ENCODE results near the gene RAB36.

DNA sequence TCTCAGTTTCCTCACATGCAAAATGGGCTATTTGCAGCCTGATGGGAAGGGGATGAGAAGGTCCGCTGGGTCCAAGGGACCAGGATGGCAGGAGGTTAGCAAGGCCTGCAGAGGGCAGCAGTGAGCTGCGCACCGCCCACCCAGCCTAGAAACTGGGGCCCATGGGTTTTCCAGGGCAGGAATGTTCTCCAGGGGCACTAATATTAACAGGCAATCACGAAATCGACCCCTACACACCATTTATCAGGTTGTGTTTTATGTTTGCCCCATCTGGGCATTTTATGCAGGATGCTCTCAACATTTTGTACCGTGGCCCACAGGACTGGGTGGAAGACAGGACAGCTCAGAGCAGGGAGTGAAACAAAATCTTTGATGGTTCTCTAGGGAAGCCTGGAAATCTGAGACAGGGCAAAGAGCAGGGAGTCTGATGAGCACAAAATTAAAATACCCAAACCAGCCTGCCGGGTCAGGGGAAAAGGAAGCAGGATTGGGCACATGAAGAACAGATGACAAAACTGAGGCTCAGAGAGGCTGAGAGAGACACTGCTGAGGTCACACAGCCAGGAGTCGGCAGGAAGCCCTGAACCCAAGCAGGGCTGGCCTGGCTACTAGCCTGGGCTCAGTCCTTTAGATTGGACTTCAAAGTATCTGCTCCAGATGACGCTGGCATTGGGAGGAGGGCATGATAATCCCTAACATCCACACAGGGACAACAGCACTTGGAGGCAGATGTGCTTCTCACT is 33.4 kb downstream of the RAB36 start:
- TF ChIP-seq, protein P1, sequence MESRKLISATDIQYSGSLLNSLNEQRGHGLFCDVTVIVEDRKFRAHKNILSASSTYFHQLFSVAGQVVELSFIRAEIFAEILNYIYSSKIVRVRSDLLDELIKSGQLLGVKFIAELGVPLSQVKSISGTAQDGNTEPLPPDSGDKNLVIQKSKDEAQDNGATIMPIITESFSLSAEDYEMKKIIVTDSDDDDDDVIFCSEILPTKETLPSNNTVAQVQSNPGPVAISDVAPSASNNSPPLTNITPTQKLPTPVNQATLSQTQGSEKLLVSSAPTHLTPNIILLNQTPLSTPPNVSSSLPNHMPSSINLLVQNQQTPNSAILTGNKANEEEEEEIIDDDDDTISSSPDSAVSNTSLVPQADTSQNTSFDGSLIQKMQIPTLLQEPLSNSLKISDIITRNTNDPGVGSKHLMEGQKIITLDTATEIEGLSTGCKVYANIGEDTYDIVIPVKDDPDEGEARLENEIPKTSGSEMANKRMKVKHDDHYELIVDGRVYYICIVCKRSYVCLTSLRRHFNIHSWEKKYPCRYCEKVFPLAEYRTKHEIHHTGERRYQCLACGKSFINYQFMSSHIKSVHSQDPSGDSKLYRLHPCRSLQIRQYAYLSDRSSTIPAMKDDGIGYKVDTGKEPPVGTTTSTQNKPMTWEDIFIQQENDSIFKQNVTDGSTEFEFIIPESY (IDR thresholded peaks at IDR 0.05; ENCODE audit: borderline replicate concordance, low read depth) = no peak
- TF ChIP-seq RAD21 (IDR thresholded peaks at IDR 0.05; ENCODE audit: low read length) (peak; percentile 98), POLR2AphosphoS5 (IDR thresholded peaks at IDR 0.05; ENCODE audit: low read depth, low read length) (no peak), YY1 (IDR thresholded peaks at IDR 0.05; ENCODE audit: low read depth) (no peak), MXI1 (IDR thresholded peaks at IDR 0.05; ENCODE audit: low read depth, low read length) (no peak)
- TF ChIP-seq, protein P2, sequence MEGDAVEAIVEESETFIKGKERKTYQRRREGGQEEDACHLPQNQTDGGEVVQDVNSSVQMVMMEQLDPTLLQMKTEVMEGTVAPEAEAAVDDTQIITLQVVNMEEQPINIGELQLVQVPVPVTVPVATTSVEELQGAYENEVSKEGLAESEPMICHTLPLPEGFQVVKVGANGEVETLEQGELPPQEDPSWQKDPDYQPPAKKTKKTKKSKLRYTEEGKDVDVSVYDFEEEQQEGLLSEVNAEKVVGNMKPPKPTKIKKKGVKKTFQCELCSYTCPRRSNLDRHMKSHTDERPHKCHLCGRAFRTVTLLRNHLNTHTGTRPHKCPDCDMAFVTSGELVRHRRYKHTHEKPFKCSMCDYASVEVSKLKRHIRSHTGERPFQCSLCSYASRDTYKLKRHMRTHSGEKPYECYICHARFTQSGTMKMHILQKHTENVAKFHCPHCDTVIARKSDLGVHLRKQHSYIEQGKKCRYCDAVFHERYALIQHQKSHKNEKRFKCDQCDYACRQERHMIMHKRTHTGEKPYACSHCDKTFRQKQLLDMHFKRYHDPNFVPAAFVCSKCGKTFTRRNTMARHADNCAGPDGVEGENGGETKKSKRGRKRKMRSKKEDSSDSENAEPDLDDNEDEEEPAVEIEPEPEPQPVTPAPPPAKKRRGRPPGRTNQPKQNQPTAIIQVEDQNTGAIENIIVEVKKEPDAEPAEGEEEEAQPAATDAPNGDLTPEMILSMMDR (IDR thresholded peaks at IDR 0.05) = peak; percentile 96
- TF ChIP-seq, protein P3, sequence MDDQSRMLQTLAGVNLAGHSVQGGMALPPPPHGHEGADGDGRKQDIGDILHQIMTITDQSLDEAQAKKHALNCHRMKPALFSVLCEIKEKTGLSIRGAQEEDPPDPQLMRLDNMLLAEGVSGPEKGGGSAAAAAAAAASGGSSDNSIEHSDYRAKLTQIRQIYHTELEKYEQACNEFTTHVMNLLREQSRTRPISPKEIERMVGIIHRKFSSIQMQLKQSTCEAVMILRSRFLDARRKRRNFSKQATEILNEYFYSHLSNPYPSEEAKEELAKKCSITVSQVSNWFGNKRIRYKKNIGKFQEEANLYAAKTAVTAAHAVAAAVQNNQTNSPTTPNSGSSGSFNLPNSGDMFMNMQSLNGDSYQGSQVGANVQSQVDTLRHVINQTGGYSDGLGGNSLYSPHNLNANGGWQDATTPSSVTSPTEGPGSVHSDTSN (IDR thresholded peaks at IDR 0.05) = no peak

Measured in SK-N-SH (cell line).